GM21423 (cell line): Measurements from ENCODE around the gene DAGLB.
"Not testable (repeated sequence)": the region's sequence is repeated elsewhere in the genome, so short reads cannot be mapped to it uniquely, and the experiment has no call there.

Source experiments
- ATAC-seq: cut with Tn5 transposase; IDR thresholded peaks from one replicate; pipeline ENCODE4 v1.9.1; 2021; ENCODE audit warnings: mild to moderate bottlenecking, moderate library complexity; ENCODE audit not compliant: unreplicated experiment

The DAGLB gene

GRCh38 chr7:6463609-6464008, 15.9 kb upstream of the DAGLB start:
- not testable (repeated sequence) for ATAC-seq

- ATAC-seq, result no peak
Measured at GRCh38 chr7:6461946-6462550, 14.3 kb upstream of the DAGLB start.

- ATAC-seq, result no peak
Measured at GRCh38 chr7:6460990-6461584, 13.3 kb upstream of the DAGLB start.

- no peak for ATAC-seq
Measured at GRCh38 chr7:6460303-6460702, 12.5 kb upstream of the DAGLB start.

GRCh38 chr7:6458676-6459075, 10.9 kb upstream of the DAGLB start:
- not testable (repeated sequence) for ATAC-seq

GRCh38 chr7:6453734-6454133, 6.0 kb upstream of the DAGLB start:
- no peak for ATAC-seq

GRCh38 chr7:6451224-6451705, 3.5 kb upstream of the DAGLB start:
- no peak for ATAC-seq

- not testable (repeated sequence) for ATAC-seq
Measured at GRCh38 chr7:6450591-6450990, 2.8 kb upstream of the DAGLB start.

- not testable (repeated sequence) for ATAC-seq
Measured at GRCh38 chr7:6449884-6450283, 2.1 kb upstream of the DAGLB start.

GRCh38 chr7:6448943-6449543, 1.3 kb upstream of the DAGLB start:
- ATAC-seq, result no peak

- peak; percentile 22 for ATAC-seq
Measured at GRCh38 chr7:6446838-6447580, 745 bp downstream of the DAGLB start.

GRCh38 chr7:6444516-6445269, 3.1 kb downstream of the DAGLB start:
- ATAC-seq, result no peak

GRCh38 chr7:6443372-6443941, 4.3 kb downstream of the DAGLB start:
- no peak for ATAC-seq

- ATAC-seq, result no peak
Measured at GRCh38 chr7:6442114-6442513, 5.6 kb downstream of the DAGLB start.

GRCh38 chr7:6440381-6440780, 7.4 kb downstream of the DAGLB start:
- ATAC-seq, result no peak

- ATAC-seq, result no peak
Measured at GRCh38 chr7:6438427-6438826, 9.3 kb downstream of the DAGLB start.

GRCh38 chr7:6437251-6437650, 10.5 kb downstream of the DAGLB start:
- ATAC-seq, result no peak

- no peak for ATAC-seq
Measured at GRCh38 chr7:6436385-6436685, 11.4 kb downstream of the DAGLB start.

- peak; percentile 64 for ATAC-seq
Measured at GRCh38 chr7:6435486-6436384, 12.0 kb downstream of the DAGLB start.
